Ammon's horn (tissue), 1 donor: ENCODE data around the gene ELP2.
"Not testable (repeated sequence)": the region's sequence is repeated elsewhere in the genome, so short reads cannot be mapped to it uniquely, and the experiment has no call there.

Experiments
- DNase-seq: peaks from one replicate; pipeline ENCODE4 v3.0.0-alpha.2; 2016; ENCODE audit warnings: low spot score

The ELP2 gene

GRCh38 chr18:36160959-36161371 lies 31.3 kb downstream of the ELP2 start:
- DNase-seq: no peak

GRCh38 chr18:36162981-36163380 lies 33.3 kb downstream of the ELP2 start:
- DNase-seq: no peak

GRCh38 chr18:36167692-36168218 lies 38.1 kb downstream of the ELP2 start:
- DNase-seq: no peak

- not testable (repeated sequence) for DNase-seq
These were observed 38.6 kb downstream of the ELP2 start for GRCh38 chr18:36168296-36168695.

GRCh38 chr18:36169938-36170337 lies 40.2 kb downstream of the ELP2 start:
- DNase-seq: no peak

- DNase-seq: no peak
These were observed 45.8 kb downstream of the ELP2 start for GRCh38 chr18:36175481-36175880.

GRCh38 chr18:36176177-36176584 lies 46.5 kb downstream of the ELP2 start:
- DNase-seq: no peak

GRCh38 chr18:36176711-36177110 lies 47.0 kb downstream of the ELP2 start:
- DNase-seq: no peak

- no peak for DNase-seq
These were observed 48.2 kb downstream of the ELP2 start for GRCh38 chr18:36177913-36178312.

- DNase-seq: peak; percentile 65
These were observed 50.1 kb downstream of the ELP2 start for GRCh38 chr18:36179562-36180355.

GRCh38 chr18:36181441-36181840 lies 51.7 kb downstream of the ELP2 start:
- DNase-seq: no peak

GRCh38 chr18:36181898-36182506 lies 52.3 kb downstream of the ELP2 start:
- no peak for DNase-seq

GRCh38 chr18:36183033-36183432 lies 53.3 kb downstream of the ELP2 start:
- no peak for DNase-seq

- no peak for DNase-seq
These were observed 54.3 kb downstream of the ELP2 start for GRCh38 chr18:36183987-36184386.

- DNase-seq: no peak
These were observed 55.5 kb downstream of the ELP2 start for GRCh38 chr18:36185157-36185556.

GRCh38 chr18:36185901-36186460 lies 56.3 kb downstream of the ELP2 start:
- no peak for DNase-seq

- DNase-seq: no peak
These were observed 56.9 kb downstream of the ELP2 start for GRCh38 chr18:36186461-36187192.

- DNase-seq: peak; percentile 37
These were observed 57.6 kb downstream of the ELP2 start, which contains the start of gene MOCOS for GRCh38 chr18:36187193-36187825. MOCOS (plus strand) TSS chr18:36187497; CDS start chr18:36187540, 43 bp downstream.

- DNase-seq: no peak
These were observed 58.4 kb downstream of the ELP2 start for GRCh38 chr18:36187826-36188721.

- DNase-seq: no peak
These were observed 59.2 kb downstream of the ELP2 start for GRCh38 chr18:36188916-36189315.

GRCh38 chr18:36189486-36189885 lies 59.8 kb downstream of the ELP2 start:
- DNase-seq: no peak
